Measurements from ENCODE around the gene ADAMTS20.
"Not testable (repeated sequence)": the region's sequence is repeated elsewhere in the genome, so short reads cannot be mapped to it uniquely, and the experiment has no call there.

ADAMTS20 gene

GRCh38 chr12:43381879-43382278, 170.1 kb downstream of the ADAMTS20 start:
- Histone ChIP-seq H3K27ac (ENCODE audit: poor library complexity, severe bottlenecking) (no peak overlapping the region), H3K4me3 (ENCODE audit: severe bottlenecking) (no peak overlapping the region), H3K27me3 (ENCODE audit: insufficient read depth, poor library complexity, severe bottlenecking) (no peaks in the 10 kb centered on the region), H3K36me3 (ENCODE audit: low read depth) (no peaks in the 10 kb centered on the region), H3K4me1 (ENCODE audit: insufficient read depth, poor library complexity, severe bottlenecking) (no peaks in the 10 kb centered on the region), H3K9me3 (ENCODE audit: severe bottlenecking) (peaks cover 2% of the 10 kb centered on the region)
- DNase-seq (ENCODE audit: low spot score) (no peak), ATAC-seq (ENCODE audit: low read depth) (no peak)
- TF ChIP-seq CTCF (IDR thresholded peaks at IDR 0.05; ENCODE audit: poor library complexity, severe bottlenecking): no peak

- ATAC-seq (ENCODE audit: low read depth): no peak
- Histone ChIP-seq H3K4me1 (ENCODE audit: insufficient read depth, poor library complexity, severe bottlenecking) (no peaks in the 10 kb centered on the region), H3K36me3 (ENCODE audit: low read depth) (no peaks in the 10 kb centered on the region), H3K9me3 (ENCODE audit: severe bottlenecking) (peaks cover 2% of the 10 kb centered on the region), H3K27me3 (ENCODE audit: insufficient read depth, poor library complexity, severe bottlenecking) (no peaks in the 10 kb centered on the region), H3K4me3 (ENCODE audit: severe bottlenecking) (no peak overlapping the region), H3K27ac (ENCODE audit: poor library complexity, severe bottlenecking) (no peak overlapping the region)
- no peak for TF ChIP-seq CTCF (IDR thresholded peaks at IDR 0.05; ENCODE audit: poor library complexity, severe bottlenecking)
- no peak for DNase-seq (ENCODE audit: low spot score)
Observed at GRCh38 chr12:43378448-43378847, 173.6 kb downstream of the ADAMTS20 start.

DNA sequence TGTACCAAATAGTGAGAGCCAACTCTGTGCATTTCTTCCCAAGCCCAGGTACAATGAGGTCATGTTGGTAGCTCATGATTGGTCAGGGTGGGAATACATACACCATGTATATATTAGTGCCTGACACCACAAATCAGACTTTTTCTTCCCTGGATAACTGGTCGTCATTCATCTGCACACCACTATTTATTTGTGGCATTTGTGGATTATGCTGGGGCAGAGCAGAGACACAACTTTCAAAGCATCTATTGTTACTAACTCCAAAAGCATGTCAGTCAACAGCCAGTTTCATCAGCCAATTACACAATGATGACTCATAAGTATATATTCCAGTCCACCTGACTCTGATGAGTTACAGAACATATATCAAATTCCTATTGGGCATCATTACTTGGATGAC, 181.7 kb downstream of the ADAMTS20 start:
- Histone ChIP-seq H3K27me3 (ENCODE audit: insufficient read depth, poor library complexity, severe bottlenecking) (no peaks in the 10 kb centered on the region), H3K9me3 (ENCODE audit: severe bottlenecking) (no peaks in the 10 kb centered on the region), H3K4me1 (ENCODE audit: insufficient read depth, poor library complexity, severe bottlenecking) (peaks cover 8% of the 10 kb centered on the region), H3K4me3 (ENCODE audit: severe bottlenecking) (no peak overlapping the region), H3K36me3 (ENCODE audit: low read depth) (no peaks in the 10 kb centered on the region), H3K27ac (ENCODE audit: poor library complexity, severe bottlenecking) (peak overlapping the region; percentile 5)
- DNase-seq (ENCODE audit: low spot score) (no peak), ATAC-seq (ENCODE audit: low read depth) (peak; percentile 91)
- TF ChIP-seq CTCF (IDR thresholded peaks at IDR 0.05; ENCODE audit: poor library complexity, severe bottlenecking): no peak

GRCh38 chr12:43362910-43363694, 188.9 kb downstream of the ADAMTS20 start:
- Histone ChIP-seq H3K36me3 (ENCODE audit: low read depth) (no peaks in the 10 kb centered on the region), H3K27me3 (ENCODE audit: insufficient read depth, poor library complexity, severe bottlenecking) (no peaks in the 10 kb centered on the region), H3K4me3 (ENCODE audit: severe bottlenecking) (no peak overlapping the region), H3K9me3 (ENCODE audit: severe bottlenecking) (no peaks in the 10 kb centered on the region), H3K4me1 (ENCODE audit: insufficient read depth, poor library complexity, severe bottlenecking) (no peaks in the 10 kb centered on the region), H3K27ac (ENCODE audit: poor library complexity, severe bottlenecking) (no peak overlapping the region)
- ATAC-seq (ENCODE audit: low read depth): peak; percentile 76
- no peak for DNase-seq (ENCODE audit: low spot score)
- no peak for TF ChIP-seq CTCF (IDR thresholded peaks at IDR 0.05; ENCODE audit: poor library complexity, severe bottlenecking)

DNA sequence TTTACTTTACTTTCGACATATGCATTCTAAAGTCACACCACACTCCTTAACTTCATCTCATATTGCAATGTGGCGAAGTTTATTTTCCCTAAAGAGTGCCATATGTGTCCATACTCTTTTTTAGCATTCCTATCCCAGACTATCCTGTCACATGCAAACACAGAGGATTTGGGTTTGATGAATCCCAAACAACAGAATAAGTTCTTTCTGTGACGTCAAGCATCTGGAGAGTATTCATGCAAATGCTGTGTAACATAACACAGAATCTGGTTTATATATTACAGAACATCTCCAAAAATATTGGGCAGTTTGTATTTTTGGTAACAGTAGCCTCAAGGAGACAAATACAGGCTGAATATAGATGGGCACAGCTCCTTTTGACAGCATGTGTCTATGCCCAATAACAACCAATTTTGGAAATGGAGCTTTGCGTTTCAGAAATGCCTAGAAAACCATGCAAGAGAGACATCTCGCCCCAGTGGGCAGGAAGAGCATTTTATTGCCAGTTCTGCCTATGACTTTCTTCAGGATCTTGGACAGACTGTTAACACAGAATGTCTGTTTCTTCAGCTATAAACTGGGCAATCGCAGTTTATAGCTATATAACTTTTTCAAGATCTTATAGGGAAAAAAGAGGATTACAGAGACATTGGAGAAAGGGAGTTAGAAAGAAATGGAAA, 190.8 kb downstream of the ADAMTS20 start:
- no peak overlapping the region for H3K27ac ChIP-seq (ENCODE audit: poor library complexity, severe bottlenecking)
- DNase-seq (ENCODE audit: low spot score) (no peak), ATAC-seq (ENCODE audit: low read depth) (no peak)
- no peaks in the 10 kb centered on the region for H3K4me1 ChIP-seq (ENCODE audit: insufficient read depth, poor library complexity, severe bottlenecking)
- H3K9me3 ChIP-seq (ENCODE audit: severe bottlenecking): no peaks in the 10 kb centered on the region
- H3K4me3 ChIP-seq (ENCODE audit: severe bottlenecking): no peak overlapping the region
- no peaks in the 10 kb centered on the region for H3K36me3 ChIP-seq (ENCODE audit: low read depth)
- no peaks in the 10 kb centered on the region for H3K27me3 ChIP-seq (ENCODE audit: insufficient read depth, poor library complexity, severe bottlenecking)
- TF ChIP-seq CTCF (IDR thresholded peaks at IDR 0.05; ENCODE audit: poor library complexity, severe bottlenecking): no peak

- H3K9me3 ChIP-seq (ENCODE audit: severe bottlenecking); ATAC-seq (ENCODE audit: low read depth); H3K4me1 ChIP-seq (ENCODE audit: insufficient read depth, poor library complexity, severe bottlenecking); H3K36me3 ChIP-seq (ENCODE audit: low read depth); H3K4me3 ChIP-seq (ENCODE audit: severe bottlenecking); DNase-seq (ENCODE audit: low spot score); H3K27me3 ChIP-seq (ENCODE audit: insufficient read depth, poor library complexity, severe bottlenecking); H3K27ac ChIP-seq (ENCODE audit: poor library complexity, severe bottlenecking): not testable (repeated sequence)
Observed at GRCh38 chr12:43360001-43360400, 192.0 kb downstream of the ADAMTS20 start.
